Lung (tissue), 12 donors: Measurements from ENCODE around the gene COX18. TPM values are rescaled to one million over a fixed set of nuclear protein-coding genes. Genes with fewer than 3 reads are reported as not detected.

ENCODE experiments used
- ATAC-seq: fragments of 200-7000 bp; cut with Tn5 transposase; one replicate; pipeline ENCODE4 v1.9.1; 2020; ENCODE audit warnings: moderate number of reproducible peaks; ENCODE audit not compliant: insufficient read depth, low FRiP score
- DNase-seq, 3 donors: peaks; one replicate each; pipeline ENCODE4 v3.0.0-alpha.2; 2013 to 2017
- H3K27ac ChIP-seq, 2 donors: one replicate each; pipeline ENCODE4 v1.5.1; 2013; ENCODE audit warnings: mild to moderate bottlenecking in 2 of 2, moderate library complexity in 2 of 2, control low read depth in 1 of 2, inconsistent platforms in 1 of 2, low read depth in 1 of 2, low read length in 1 of 2
- H3K27me3 ChIP-seq, 3 donors: one replicate each; pipeline ENCODE4 v1.5.1; 2013; ENCODE audit warnings: low read length in 2 of 3; ENCODE audit not compliant: control insufficient read depth in 3 of 3, insufficient read depth in 3 of 3
- H3K36me3 ChIP-seq, 4 donors: one replicate each; pipeline ENCODE4 v1.5.1; 2013; ENCODE audit warnings: low read length in 4 of 4, mild to moderate bottlenecking in 1 of 4, moderate library complexity in 1 of 4; ENCODE audit not compliant: control insufficient read depth in 4 of 4, insufficient read depth in 4 of 4
- H3K4me1 ChIP-seq, 5 donors: one replicate each; pipeline ENCODE4 v1.5.1; 2013; ENCODE audit warnings: low read length in 5 of 5, mild to moderate bottlenecking in 2 of 5, moderate library complexity in 1 of 5; ENCODE audit not compliant: control insufficient read depth in 5 of 5, insufficient read depth in 5 of 5
- H3K4me3 ChIP-seq: one replicate; pipeline ENCODE4 v1.5.1; 2013; ENCODE audit warnings: mild to moderate bottlenecking, control low read depth, moderate library complexity
- H3K9ac ChIP-seq, 2 donors: one replicate each; pipeline ENCODE4 v1.5.1; 2013; ENCODE audit warnings: low read length in 2 of 2, control low read depth in 1 of 2; ENCODE audit not compliant: insufficient read depth in 1 of 2
- H3K9me3 ChIP-seq, 4 donors: one replicate each; pipeline ENCODE4 v1.5.1; 2013; ENCODE audit warnings: low read length in 3 of 4, mild to moderate bottlenecking in 1 of 4, moderate library complexity in 1 of 4; ENCODE audit not compliant: control insufficient read depth in 4 of 4, insufficient read depth in 3 of 4
- WGBS, 2 donors: extraction: QIAGEN DNeasy Blood & Tissue Kit; methylation state at CpG; one replicate each; pipeline ENCODE4 v1.1.7; 2013; 5-methylcytosine and 5-hydroxymethylcytosine counted together
- polyA plus RNA-seq, 2 donors: library from polyadenylated mRNA; stranded (reverse); fragments of 200-250 nt; gene quantifications; one replicate each; pipeline ENCODE4 v1.2.1, GENCODE V29; 2013
- total RNA-seq, 2 donors: library from RNA; depleted of rRNA in 1 of 2; stranded (reverse); fragments of >200 nt in 1 of 2; gene quantifications; one replicate each; pipeline ENCODE4 v1.2.1, GENCODE V29; 2014 to 2021
- TF ChIP-seq, protein P1 (sequence below): IDR thresholded peaks from 2 replicates; pipeline ENCODE4 v1.5.1; 2012; ENCODE audit warnings: mild to moderate bottlenecking; ENCODE audit errors: control extremely low read depth, extremely low read depth
- donor health status: control.
- donor health status: control.
- donor health status: Bipolar disorder and iron deficiency.
- donor health status: healthy.
- donor health status: DM: yes; HTN: yes; CAD: no.

The COX18 gene
- total and polyA plus RNA-seq, 4 donors: 10.3 to 18.6 (median 13.6) TPM

DNA sequence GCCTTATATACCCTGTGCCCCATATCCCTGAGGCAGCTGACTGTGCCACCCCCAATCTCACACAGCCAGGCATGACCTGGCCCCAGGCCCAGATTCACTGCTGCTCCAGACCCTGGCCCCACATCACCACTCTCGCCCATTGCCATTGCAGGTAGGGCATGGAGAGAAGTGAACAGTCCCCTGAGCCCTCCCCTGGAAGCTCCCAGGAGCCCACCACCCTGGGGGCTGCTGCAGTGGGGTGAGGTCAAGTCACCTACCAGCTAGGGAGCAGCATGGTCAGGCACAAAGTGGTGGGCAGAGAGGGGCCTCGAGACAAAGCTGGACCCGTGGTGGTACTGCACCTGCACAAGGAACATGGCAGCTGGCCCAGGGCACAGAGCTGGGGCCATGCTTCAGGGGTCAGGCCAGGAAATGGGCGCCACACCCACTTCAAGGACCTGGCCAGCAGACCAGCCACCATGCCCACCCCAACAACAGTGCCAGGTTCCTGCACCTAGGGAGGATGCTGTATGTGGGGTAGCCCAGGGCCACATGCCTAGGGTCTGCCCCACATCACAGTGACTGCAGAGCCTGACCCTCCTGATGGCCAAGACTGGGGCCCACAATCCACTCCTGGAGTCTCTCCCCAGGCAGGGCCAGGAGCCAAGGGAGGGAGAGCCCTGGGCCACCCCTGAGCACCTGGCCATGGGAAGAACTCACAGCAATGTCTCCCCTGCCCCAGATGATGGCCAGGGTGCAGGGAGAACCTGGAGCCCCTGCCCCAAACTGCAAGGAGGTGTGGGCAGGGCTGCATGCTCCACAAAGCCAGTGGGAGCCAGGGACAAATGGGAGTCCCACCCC is 58.5 kb downstream of the COX18 start:
- H3K27me3 ChIP-seq: no peaks in the 10 kb centered on the region
- ATAC-seq (no peak), DNase-seq (no peak)
- TF ChIP-seq, protein P1, sequence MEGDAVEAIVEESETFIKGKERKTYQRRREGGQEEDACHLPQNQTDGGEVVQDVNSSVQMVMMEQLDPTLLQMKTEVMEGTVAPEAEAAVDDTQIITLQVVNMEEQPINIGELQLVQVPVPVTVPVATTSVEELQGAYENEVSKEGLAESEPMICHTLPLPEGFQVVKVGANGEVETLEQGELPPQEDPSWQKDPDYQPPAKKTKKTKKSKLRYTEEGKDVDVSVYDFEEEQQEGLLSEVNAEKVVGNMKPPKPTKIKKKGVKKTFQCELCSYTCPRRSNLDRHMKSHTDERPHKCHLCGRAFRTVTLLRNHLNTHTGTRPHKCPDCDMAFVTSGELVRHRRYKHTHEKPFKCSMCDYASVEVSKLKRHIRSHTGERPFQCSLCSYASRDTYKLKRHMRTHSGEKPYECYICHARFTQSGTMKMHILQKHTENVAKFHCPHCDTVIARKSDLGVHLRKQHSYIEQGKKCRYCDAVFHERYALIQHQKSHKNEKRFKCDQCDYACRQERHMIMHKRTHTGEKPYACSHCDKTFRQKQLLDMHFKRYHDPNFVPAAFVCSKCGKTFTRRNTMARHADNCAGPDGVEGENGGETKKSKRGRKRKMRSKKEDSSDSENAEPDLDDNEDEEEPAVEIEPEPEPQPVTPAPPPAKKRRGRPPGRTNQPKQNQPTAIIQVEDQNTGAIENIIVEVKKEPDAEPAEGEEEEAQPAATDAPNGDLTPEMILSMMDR: no peak
- no peaks in the 10 kb centered on the region for H3K4me1 ChIP-seq
- H3K9ac ChIP-seq: no peak overlapping the region
- H3K9me3 ChIP-seq: peaks cover 0 to 15% (median 2%) of the 10 kb centered on the region in 4 donors
- H3K36me3 ChIP-seq: no peaks in the 10 kb centered on the region
- 81 to 90% methylated on average over 4 of the region's 4 CpGs for WGBS, 2 donors
- H3K4me3 ChIP-seq: no peak overlapping the region
- no peak overlapping the region for H3K27ac ChIP-seq

DNA sequence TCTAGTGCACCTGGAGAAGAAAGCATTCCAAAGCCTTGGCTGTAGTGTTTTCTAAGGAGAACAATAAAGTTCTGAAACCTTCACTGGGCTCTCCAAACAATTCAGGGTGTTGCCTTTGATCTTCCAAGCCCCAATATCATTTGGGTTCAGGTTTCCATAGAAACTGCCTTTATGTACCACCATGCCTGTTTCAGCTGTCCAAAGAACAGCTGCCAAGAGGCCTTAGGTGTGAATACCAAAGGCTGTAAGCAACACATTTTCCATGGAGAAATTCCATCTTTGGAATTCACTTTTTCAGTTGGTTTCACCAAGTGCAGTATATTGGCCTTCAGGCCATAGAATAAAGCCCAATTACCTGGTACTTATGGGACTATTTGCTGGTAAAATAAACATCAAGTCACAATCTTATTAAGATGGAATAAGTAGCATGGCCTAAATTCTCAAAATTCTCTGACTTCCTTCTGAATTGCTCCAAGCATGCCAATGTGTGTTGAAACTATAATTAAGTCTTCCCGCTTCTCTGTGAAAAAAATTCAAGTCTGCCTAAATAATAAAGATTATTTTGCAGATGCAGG is 61.9 kb downstream of the COX18 start:
- Histone ChIP-seq H3K36me3 (no peaks in the 10 kb centered on the region), H3K27me3 (no peaks in the 10 kb centered on the region), H3K4me3 (no peak overlapping the region), H3K27ac (no peak overlapping the region), H3K9ac (no peak overlapping the region), H3K4me1 (no peaks in the 10 kb centered on the region), H3K9me3 (peaks cover 0 to 12% (median 2%) of the 10 kb centered on the region in 4 donors)
- DNase-seq (no peak), ATAC-seq (no peak)
- 89 to 93% methylated on average over 1 of the region's 1 CpG for WGBS, 2 donors
- TF ChIP-seq, protein P1: no peak

DNA sequence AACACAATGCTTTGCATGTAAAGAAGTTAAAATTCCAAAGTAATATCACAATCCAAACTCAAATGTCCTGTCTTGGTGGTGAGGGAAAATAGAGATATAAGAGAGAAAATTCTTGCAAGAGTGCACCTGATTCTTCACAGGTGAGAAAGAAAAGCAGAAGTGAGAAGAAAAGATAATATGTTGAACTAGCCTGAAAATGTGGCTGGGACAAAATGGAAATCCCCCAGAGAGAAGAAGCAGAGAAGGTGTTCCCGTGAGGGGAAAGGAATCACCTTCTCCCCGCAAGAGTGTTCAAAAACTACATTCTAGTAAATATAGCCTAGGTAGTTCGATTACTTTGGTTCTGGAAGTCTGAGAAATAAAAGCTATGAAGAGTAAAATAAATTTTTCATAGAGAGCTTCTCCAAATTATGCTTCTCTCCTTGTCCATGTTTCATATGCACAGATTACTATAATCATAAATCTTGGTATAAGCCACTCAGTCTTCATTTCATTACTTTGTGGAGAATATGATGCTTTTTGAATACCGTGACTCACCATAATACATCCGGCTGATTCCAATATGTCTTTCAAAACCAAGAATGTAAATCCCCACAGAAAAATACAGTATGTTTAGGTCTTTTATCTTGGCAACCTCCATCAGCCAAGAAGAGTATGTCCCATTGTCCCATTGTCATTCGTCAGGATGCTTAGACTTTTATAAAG is 63.1 kb downstream of the COX18 start:
- TF ChIP-seq, protein P1: no peak
- Histone ChIP-seq H3K27me3 (no peaks in the 10 kb centered on the region), H3K27ac (no peak overlapping the region)

More for the DNA sequence above, 63.1 kb downstream of the COX18 start:
- Histone ChIP-seq H3K4me1 (no peaks in the 10 kb centered on the region), H3K36me3 (no peaks in the 10 kb centered on the region), H3K4me3 (no peak overlapping the region), H3K9ac (no peak overlapping the region), H3K9me3 (peaks cover 0 to 8% (median 0%) of the 10 kb centered on the region in 4 donors)
- ATAC-seq: no peak
- DNase-seq: no peak
- WGBS, 2 donors: 92% methylated on average over 6 of the region's 6 CpGs
